Measurements from ENCODE around the gene CEACAM21. TPM values are rescaled to one million over a fixed set of nuclear protein-coding genes. Genes with fewer than 3 reads are reported as not detected.

The CEACAM21 gene
- not detected in 2 replicates for polyA plus RNA-seq (2012; rRNA removed)
- polyA plus RNA-seq (2012; cell fraction: cytosol; rRNA removed) = not detected in 2 replicates
- not detected in 2 replicates for polyA plus RNA-seq (2012; cell fraction: nucleus; rRNA removed)

DNA sequence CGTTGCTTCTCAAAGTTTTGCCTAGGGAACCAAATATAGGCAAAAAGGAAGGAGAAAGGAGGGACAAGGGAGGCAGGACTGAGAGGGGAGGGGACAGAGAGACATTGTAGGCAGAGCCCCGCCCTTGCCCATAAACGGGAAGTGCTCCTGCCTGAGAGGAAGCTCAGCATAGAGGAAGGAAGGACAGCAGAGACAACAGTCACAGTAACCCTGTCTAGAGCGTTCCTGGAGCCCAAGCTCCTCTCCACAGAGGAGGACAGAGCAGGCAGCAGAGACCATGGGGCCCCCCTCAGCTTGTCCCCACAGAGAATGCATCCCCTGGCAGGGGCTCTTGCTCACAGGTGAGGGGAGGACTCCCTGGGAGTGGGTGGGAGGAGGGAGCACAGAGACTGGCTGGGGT, at the start of gene CEACAM21:
Gene CEACAM21 (plus strand): TSS at position 169 of the 400 bp plus-strand sequence. CDS start 109 bp downstream, at position 278.
- Histone ChIP-seq H3K27ac (ENCODE audit: low read depth in 2 of 2, low read length in 1 of 2) (no peak within 1 kb of the TSS), H3K4me3 (ENCODE audit: low read depth in 2 of 2, low read length in 1 of 2) (no peak within 1 kb of the TSS), H3K36me3 (replicated peaks in 1 of 2; ENCODE audit: control insufficient read depth in 1 of 2, insufficient read depth in 2 of 2, low read length in 1 of 2) (no peaks in the 10 kb centered on the region), H3K9me2 (no peaks in the 10 kb centered on the region), H3K79me2 (ENCODE audit: insufficient read depth) (no peaks in the 10 kb centered on the region), H3K9ac (no peak within 1 kb of the TSS), H2AFZ (ENCODE audit: low read depth) (no peak within 1 kb of the TSS), H3K4me1 (ENCODE audit: control insufficient read depth in 1 of 2, insufficient read depth in 2 of 2, low read depth in 1 of 2, low read length in 1 of 2) (no peaks in the 10 kb centered on the region), H3K9me3 (no peaks in the 10 kb centered on the region), H3K27me3 (ENCODE audit: insufficient read depth) (peaks cover 33% of the 10 kb centered on the region), H4K20me1 (ENCODE audit: insufficient read depth) (no peaks in the 10 kb centered on the region), H3K4me2 (no peak within 1 kb of the TSS), H3F3A (replicated peaks; ENCODE audit: insufficient read depth) (no peaks in the 10 kb centered on the region)
- CTCF ChIA-PET = interaction anchor here (1.0 kb wide), 2 partner anchors 13 to 127 kb away, joined by 4 to 6 read pairs; no protein-coding TSS in a partner anchor
- POLR2A ChIA-PET = no interaction called here
- WGBS (ENCODE audit: low lambda C conversion rate) = 0% methylated on average over 3 of the region's 4 CpGs
- no peak for DNase-seq
- TF ChIP-seq TEAD4 (IDR thresholded peaks at IDR 0.05; ENCODE audit: borderline replicate concordance, insufficient read depth) (no peak), FOSL2 (IDR thresholded peaks at IDR 0.05; ENCODE audit: borderline replicate concordance, low read depth) (no peak), FOXM1 (IDR thresholded peaks at IDR 0.05; ENCODE audit: low read depth) (no peak), FOXJ3 (CRISPR knock-in tag; IDR thresholded peaks at IDR 0.05) (no peak), RCOR1 (IDR thresholded peaks at IDR 0.05; ENCODE audit: low read length) (no peak)

DNA sequence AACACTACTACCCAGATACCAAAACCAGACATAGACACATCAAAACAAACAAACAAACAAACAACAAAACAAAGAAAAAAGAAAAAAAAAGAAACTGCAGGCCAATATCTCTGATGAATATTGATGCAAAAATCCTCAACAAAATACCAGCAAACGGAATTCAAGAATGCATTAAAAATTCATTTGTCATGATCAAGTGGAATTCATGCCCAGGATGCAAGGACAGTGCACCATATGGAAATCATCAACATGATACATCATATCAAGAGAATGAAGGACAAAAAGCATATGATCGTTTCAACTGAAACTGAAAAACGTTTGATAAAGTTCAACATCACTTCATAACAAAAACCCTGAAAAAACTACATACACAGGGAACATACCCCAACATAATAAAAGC, 48.9 kb upstream of the CEACAM21 start:
- Histone ChIP-seq H3K79me2 (ENCODE audit: insufficient read depth) (no peaks in the 10 kb centered on the region), H3K9me2 (no peaks in the 10 kb centered on the region), H3F3A (replicated peaks; ENCODE audit: insufficient read depth) (no peaks in the 10 kb centered on the region), H3K27ac (ENCODE audit: low read depth in 2 of 2, low read length in 1 of 2) (no peak overlapping the region), H3K36me3 (replicated peaks in 1 of 2; ENCODE audit: control insufficient read depth in 1 of 2, insufficient read depth in 2 of 2, low read length in 1 of 2) (no peaks in the 10 kb centered on the region), H2AFZ (ENCODE audit: low read depth) (no peak overlapping the region), H4K20me1 (ENCODE audit: insufficient read depth) (no peaks in the 10 kb centered on the region), H3K4me2 (no peak overlapping the region), H3K27me3 (ENCODE audit: insufficient read depth) (peaks cover 47% of the 10 kb centered on the region), H3K9me3 (no peaks in the 10 kb centered on the region), H3K9ac (no peak overlapping the region), H3K4me3 (ENCODE audit: low read depth in 2 of 2, low read length in 1 of 2) (no peak overlapping the region), H3K4me1 (ENCODE audit: control insufficient read depth in 1 of 2, insufficient read depth in 2 of 2, low read depth in 1 of 2, low read length in 1 of 2) (no peaks in the 10 kb centered on the region)
- TF ChIP-seq RAD21 (IDR thresholded peaks at IDR 0.05; ENCODE audit: low read length) (no peak), NFIC (IDR thresholded peaks at IDR 0.05; ENCODE audit: borderline replicate concordance) (no peak), EP300 (IDR thresholded peaks at IDR 0.05; ENCODE audit: borderline replicate concordance in 1 of 2, low read depth in 1 of 2, low read length in 1 of 2) (no peak), TAF1 (IDR thresholded peaks at IDR 0.05; ENCODE audit: borderline replicate concordance, low read depth, low read length) (no peak), ELF1 (IDR thresholded peaks at IDR 0.05) (no peak), TCF12 (IDR thresholded peaks at IDR 0.05) (peak; percentile 57)
- TF ChIP-seq, protein P1, sequence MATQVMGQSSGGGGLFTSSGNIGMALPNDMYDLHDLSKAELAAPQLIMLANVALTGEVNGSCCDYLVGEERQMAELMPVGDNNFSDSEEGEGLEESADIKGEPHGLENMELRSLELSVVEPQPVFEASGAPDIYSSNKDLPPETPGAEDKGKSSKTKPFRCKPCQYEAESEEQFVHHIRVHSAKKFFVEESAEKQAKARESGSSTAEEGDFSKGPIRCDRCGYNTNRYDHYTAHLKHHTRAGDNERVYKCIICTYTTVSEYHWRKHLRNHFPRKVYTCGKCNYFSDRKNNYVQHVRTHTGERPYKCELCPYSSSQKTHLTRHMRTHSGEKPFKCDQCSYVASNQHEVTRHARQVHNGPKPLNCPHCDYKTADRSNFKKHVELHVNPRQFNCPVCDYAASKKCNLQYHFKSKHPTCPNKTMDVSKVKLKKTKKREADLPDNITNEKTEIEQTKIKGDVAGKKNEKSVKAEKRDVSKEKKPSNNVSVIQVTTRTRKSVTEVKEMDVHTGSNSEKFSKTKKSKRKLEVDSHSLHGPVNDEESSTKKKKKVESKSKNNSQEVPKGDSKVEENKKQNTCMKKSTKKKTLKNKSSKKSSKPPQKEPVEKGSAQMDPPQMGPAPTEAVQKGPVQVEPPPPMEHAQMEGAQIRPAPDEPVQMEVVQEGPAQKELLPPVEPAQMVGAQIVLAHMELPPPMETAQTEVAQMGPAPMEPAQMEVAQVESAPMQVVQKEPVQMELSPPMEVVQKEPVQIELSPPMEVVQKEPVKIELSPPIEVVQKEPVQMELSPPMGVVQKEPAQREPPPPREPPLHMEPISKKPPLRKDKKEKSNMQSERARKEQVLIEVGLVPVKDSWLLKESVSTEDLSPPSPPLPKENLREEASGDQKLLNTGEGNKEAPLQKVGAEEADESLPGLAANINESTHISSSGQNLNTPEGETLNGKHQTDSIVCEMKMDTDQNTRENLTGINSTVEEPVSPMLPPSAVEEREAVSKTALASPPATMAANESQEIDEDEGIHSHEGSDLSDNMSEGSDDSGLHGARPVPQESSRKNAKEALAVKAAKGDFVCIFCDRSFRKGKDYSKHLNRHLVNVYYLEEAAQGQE (IDR thresholded peaks at IDR 0.05; ENCODE audit: low read depth, low read length) = no peak
- TF ChIP-seq, protein P2, sequence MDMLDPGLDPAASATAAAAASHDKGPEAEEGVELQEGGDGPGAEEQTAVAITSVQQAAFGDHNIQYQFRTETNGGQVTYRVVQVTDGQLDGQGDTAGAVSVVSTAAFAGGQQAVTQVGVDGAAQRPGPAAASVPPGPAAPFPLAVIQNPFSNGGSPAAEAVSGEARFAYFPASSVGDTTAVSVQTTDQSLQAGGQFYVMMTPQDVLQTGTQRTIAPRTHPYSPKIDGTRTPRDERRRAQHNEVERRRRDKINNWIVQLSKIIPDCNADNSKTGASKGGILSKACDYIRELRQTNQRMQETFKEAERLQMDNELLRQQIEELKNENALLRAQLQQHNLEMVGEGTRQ (IDR thresholded peaks at IDR 0.05; ENCODE audit: borderline replicate concordance, low read depth, low read length) = no peak
- no peak for DNase-seq
- ChIA-PET CTCF (interaction anchor here (1.5 kb wide), 1 partner anchor 44 kb away, joined by 4 read pairs; no protein-coding TSS in a partner anchor), POLR2A (no interaction called here)
- WGBS (ENCODE audit: low lambda C conversion rate) = 4% methylated on average over 3 of the region's 3 CpGs
